ENCODE measurements around the gene OSTM1. TPM values are rescaled to one million over a fixed set of nuclear protein-coding genes. Genes with fewer than 3 reads are reported as not detected.

OSTM1 gene
- total RNA-seq, 1 experiment from 2014 or later = 19.7 TPM

- CTCF ChIA-PET = no interaction called here
- POLR2A ChIA-PET (ENCODE audit: low non-redundant PET) = no interaction called here
- no peaks in the 10 kb centered on the region for H3K4me1 ChIP-seq (ENCODE audit: insufficient read depth, low read length, poor library complexity, severe bottlenecking)
- H3K27ac ChIP-seq (ENCODE audit: low read depth, low read length, poor library complexity, severe bottlenecking) = no peak overlapping the region
- H3K36me3 ChIP-seq (ENCODE audit: insufficient read depth, low read length, poor library complexity, severe bottlenecking) = no peaks in the 10 kb centered on the region
- H3K4me3 ChIP-seq (ENCODE audit: low read depth, low read length, poor library complexity, severe bottlenecking) = no peak overlapping the region
- intact Hi-C loops (cut with micrococcal nuclease; ENCODE audit: unreplicated experiment) = no loop called here
- no peaks in the 10 kb centered on the region for H3K9me3 ChIP-seq (ENCODE audit: low read depth, low read length, poor library complexity, severe bottlenecking)
- DNase-seq (ENCODE audit: low spot score) = no peak
- no peak for TF ChIP-seq EZH2 (IDR thresholded peaks at IDR 0.05; ENCODE audit: borderline replicate concordance, low read depth, low read length, poor library complexity, severe bottlenecking)
- TF ChIP-seq, protein P1, sequence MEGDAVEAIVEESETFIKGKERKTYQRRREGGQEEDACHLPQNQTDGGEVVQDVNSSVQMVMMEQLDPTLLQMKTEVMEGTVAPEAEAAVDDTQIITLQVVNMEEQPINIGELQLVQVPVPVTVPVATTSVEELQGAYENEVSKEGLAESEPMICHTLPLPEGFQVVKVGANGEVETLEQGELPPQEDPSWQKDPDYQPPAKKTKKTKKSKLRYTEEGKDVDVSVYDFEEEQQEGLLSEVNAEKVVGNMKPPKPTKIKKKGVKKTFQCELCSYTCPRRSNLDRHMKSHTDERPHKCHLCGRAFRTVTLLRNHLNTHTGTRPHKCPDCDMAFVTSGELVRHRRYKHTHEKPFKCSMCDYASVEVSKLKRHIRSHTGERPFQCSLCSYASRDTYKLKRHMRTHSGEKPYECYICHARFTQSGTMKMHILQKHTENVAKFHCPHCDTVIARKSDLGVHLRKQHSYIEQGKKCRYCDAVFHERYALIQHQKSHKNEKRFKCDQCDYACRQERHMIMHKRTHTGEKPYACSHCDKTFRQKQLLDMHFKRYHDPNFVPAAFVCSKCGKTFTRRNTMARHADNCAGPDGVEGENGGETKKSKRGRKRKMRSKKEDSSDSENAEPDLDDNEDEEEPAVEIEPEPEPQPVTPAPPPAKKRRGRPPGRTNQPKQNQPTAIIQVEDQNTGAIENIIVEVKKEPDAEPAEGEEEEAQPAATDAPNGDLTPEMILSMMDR (conservative IDR thresholded peaks at IDR 0.05; ENCODE audit: low read depth, low read length) = no peak
- no TSS peak for BruUV-seq (replicated peaks)
- H3K27me3 ChIP-seq (replicated peaks; ENCODE audit: insufficient read depth, low read depth, low read length, poor library complexity) = peaks cover 14% of the 10 kb centered on the region
Observed at GRCh38 chr6:108008363-108008762, 66.2 kb downstream of the OSTM1 start.

DNA sequence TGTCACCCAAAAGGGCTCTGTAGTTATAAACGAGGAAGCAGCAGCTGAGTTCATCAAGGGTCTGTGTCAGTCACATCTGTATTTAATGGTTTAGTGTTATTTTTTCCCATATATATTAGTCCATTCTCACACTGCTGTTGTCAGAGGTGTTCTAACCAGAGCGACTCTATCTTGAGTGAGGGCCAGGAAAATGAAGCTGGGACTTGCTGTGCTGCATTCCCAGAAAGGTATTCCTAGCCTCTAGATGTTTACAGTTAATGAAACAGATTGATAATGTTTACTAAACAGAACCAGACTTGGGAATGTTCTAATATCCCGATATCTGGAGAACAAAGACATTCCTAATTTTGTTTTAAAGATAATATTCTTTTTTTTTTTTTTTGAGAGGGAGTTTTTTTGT lies 68.6 kb downstream of the OSTM1 start:
- ChIA-PET CTCF (no interaction called here), POLR2A (ENCODE audit: low non-redundant PET) (no interaction called here)
- Histone ChIP-seq H3K27ac (ENCODE audit: low read depth, low read length, poor library complexity, severe bottlenecking) (no peak overlapping the region), H3K4me1 (ENCODE audit: insufficient read depth, low read length, poor library complexity, severe bottlenecking) (no peaks in the 10 kb centered on the region), H3K36me3 (ENCODE audit: insufficient read depth, low read length, poor library complexity, severe bottlenecking) (no peaks in the 10 kb centered on the region), H3K9me3 (ENCODE audit: low read depth, low read length, poor library complexity, severe bottlenecking) (no peaks in the 10 kb centered on the region), H3K4me3 (ENCODE audit: low read depth, low read length, poor library complexity, severe bottlenecking) (no peak overlapping the region), H3K27me3 (replicated peaks; ENCODE audit: insufficient read depth, low read depth, low read length, poor library complexity) (peaks cover 25% of the 10 kb centered on the region)
- intact Hi-C loops (cut with micrococcal nuclease; ENCODE audit: unreplicated experiment) = no loop called here
- no peak for DNase-seq (ENCODE audit: low spot score)
- no peak for TF ChIP-seq EZH2 (IDR thresholded peaks at IDR 0.05; ENCODE audit: borderline replicate concordance, low read depth, low read length, poor library complexity, severe bottlenecking)
- no TSS peak for BruUV-seq (replicated peaks)

GRCh38 chr6:108004861-108005260 lies 69.7 kb downstream of the OSTM1 start:
- no peak overlapping the region for H3K27ac ChIP-seq (ENCODE audit: low read depth, low read length, poor library complexity, severe bottlenecking)
- ChIA-PET POLR2A (ENCODE audit: low non-redundant PET) (no interaction called here), CTCF (no interaction called here)
- H3K9me3 ChIP-seq (ENCODE audit: low read depth, low read length, poor library complexity, severe bottlenecking) = no peaks in the 10 kb centered on the region
- H3K36me3 ChIP-seq (ENCODE audit: insufficient read depth, low read length, poor library complexity, severe bottlenecking) = no peaks in the 10 kb centered on the region
- H3K4me1 ChIP-seq (ENCODE audit: insufficient read depth, low read length, poor library complexity, severe bottlenecking) = no peaks in the 10 kb centered on the region
- DNase-seq (ENCODE audit: low spot score) = no peak
- no peak for TF ChIP-seq EZH2 (IDR thresholded peaks at IDR 0.05; ENCODE audit: borderline replicate concordance, low read depth, low read length, poor library complexity, severe bottlenecking)
- TF ChIP-seq, protein P1 (conservative IDR thresholded peaks at IDR 0.05; ENCODE audit: low read depth, low read length) = no peak
- intact Hi-C loops (cut with micrococcal nuclease; ENCODE audit: unreplicated experiment) = no loop called here
- H3K27me3 ChIP-seq (replicated peaks; ENCODE audit: insufficient read depth, low read depth, low read length, poor library complexity) = peaks cover 25% of the 10 kb centered on the region
- BruUV-seq (replicated peaks) = no TSS peak
- H3K4me3 ChIP-seq (ENCODE audit: low read depth, low read length, poor library complexity, severe bottlenecking) = no peak overlapping the region

DNA sequence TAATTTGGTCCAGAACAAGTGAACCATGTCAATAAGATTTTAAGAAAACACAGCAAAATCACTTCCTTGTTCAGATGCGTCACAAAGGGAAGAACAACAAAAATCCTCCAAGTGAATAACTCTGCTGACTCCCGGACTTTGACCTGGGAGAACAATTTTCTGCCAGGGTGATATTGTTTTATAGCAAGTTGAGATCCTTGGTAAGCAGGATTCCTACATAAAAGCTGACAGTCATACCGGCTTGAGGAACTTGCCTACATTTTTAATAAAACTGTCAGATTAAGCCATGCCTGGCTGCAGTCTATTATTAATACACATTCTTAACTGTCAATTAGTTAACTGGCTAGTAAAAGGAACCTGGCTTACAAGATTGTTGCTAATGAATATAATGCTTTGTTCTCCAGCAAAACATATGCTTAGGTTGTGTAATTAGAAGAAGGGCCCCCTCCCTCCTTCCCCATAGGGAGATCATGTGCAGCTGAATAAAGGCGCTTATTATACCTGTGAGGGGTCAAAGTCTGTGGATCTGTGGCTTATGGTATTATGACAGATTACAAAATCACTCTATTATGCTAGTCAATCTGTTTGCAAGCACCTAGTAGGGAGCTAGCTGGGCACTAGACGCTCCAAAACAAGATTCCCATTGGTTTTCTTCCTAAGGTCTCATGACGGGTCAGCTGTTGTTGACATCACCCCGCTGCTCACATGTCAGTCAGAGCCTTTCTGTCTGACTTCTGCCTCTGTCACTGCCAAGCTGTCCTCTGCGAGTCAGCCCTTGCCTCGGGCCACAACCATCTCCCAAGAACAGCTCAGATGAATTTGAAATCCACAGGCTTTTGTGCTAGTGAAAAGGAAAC lies 71.9 kb downstream of the OSTM1 start:
- H3K36me3 ChIP-seq (ENCODE audit: insufficient read depth, low read length, poor library complexity, severe bottlenecking) = no peaks in the 10 kb centered on the region
- no peaks in the 10 kb centered on the region for H3K4me1 ChIP-seq (ENCODE audit: insufficient read depth, low read length, poor library complexity, severe bottlenecking)
- no peak overlapping the region for H3K27ac ChIP-seq (ENCODE audit: low read depth, low read length, poor library complexity, severe bottlenecking)
- H3K4me3 ChIP-seq (ENCODE audit: low read depth, low read length, poor library complexity, severe bottlenecking) = no peak overlapping the region
- H3K27me3 ChIP-seq (replicated peaks; ENCODE audit: insufficient read depth, low read depth, low read length, poor library complexity) = peaks cover 25% of the 10 kb centered on the region
- ChIA-PET CTCF (no interaction called here), POLR2A (ENCODE audit: low non-redundant PET) (no interaction called here)
- TF ChIP-seq, protein P1 (conservative IDR thresholded peaks at IDR 0.05; ENCODE audit: low read depth, low read length) = no peak
- no peak for TF ChIP-seq EZH2 (IDR thresholded peaks at IDR 0.05; ENCODE audit: borderline replicate concordance, low read depth, low read length, poor library complexity, severe bottlenecking)
- no peak for DNase-seq (ENCODE audit: low spot score)
- intact Hi-C loops (cut with micrococcal nuclease; ENCODE audit: unreplicated experiment) = no loop called here
- H3K9me3 ChIP-seq (ENCODE audit: low read depth, low read length, poor library complexity, severe bottlenecking) = no peaks in the 10 kb centered on the region
- no TSS peak for BruUV-seq (replicated peaks)

All from A673 (cell line).